Activated CD4-positive, alpha-beta memory T cell treated with anti-CD3 and anti-CD28 coated beads, Interleukin-2, amount 10 ng/mL, durations not matched to agents 7 days and 5 days (primary cell): ENCODE data around the gene PEPD. TPM values are rescaled to one million over a fixed set of nuclear protein-coding genes. Genes with fewer than 3 reads are reported as not detected.

ENCODE experiments used
- CTCF ChIA-PET: fragments of 350-600 bp; sonication (Branson Sonifier 250); formaldehyde crosslinking; loops from one replicate; lab custom pipeline; 2021; ENCODE audit warnings: antibody characterized with exemption, inconsistent platforms; lab: Charles Lee
- POLR2A ChIA-PET: fragments of 350-600 bp; sonication (Branson Sonifier 250); formaldehyde crosslinking; loops from one replicate; lab custom pipeline; 2021; ENCODE audit warnings: antibody characterized with exemption; lab: Charles Lee
- DNase-seq: peaks from one replicate; pipeline ENCODE4 v3.0.0-alpha.2; 2020
- H3K27ac Mint-ChIP-seq: one replicate; pipeline ENCODE4 v1.8.0; 2021; ENCODE audit warnings: mild to moderate bottlenecking, mixed read lengths
- H3K27me3 Mint-ChIP-seq: one replicate; pipeline ENCODE4 v1.8.0; 2021; ENCODE audit warnings: mixed read lengths
- H3K36me3 Mint-ChIP-seq: one replicate; pipeline ENCODE4 v1.8.0; 2021; ENCODE audit warnings: low read depth, mixed read lengths
- H3K4me1 Mint-ChIP-seq: one replicate; pipeline ENCODE4 v1.8.0; 2021; ENCODE audit warnings: mixed read lengths
- H3K4me3 Mint-ChIP-seq: one replicate; pipeline ENCODE4 v1.8.0; 2021; ENCODE audit warnings: mild to moderate bottlenecking, mixed read lengths
- H3K9me3 Mint-ChIP-seq: one replicate; pipeline ENCODE4 v1.8.0; 2021; ENCODE audit warnings: mixed read lengths
- total RNA-seq, 2 experiments: library from RNA; stranded (reverse); gene quantifications; one replicate each; pipeline ENCODE4 v1.2.3, GENCODE V29; 2021

Gene PEPD
- total RNA-seq, 2 experiments from 2014 or later = 33.3 to 36.6 TPM

- Mint-ChIP-seq H3K27me3 (no peaks in the 10 kb centered on the region), H3K36me3 (no peaks in the 10 kb centered on the region), H3K9me3 (no peaks in the 10 kb centered on the region), H3K27ac (no peak overlapping the region), H3K4me1 (no peaks in the 10 kb centered on the region), H3K4me3 (no peak overlapping the region)
- ChIA-PET POLR2A (interaction anchor here (0.9 kb wide), 1 partner anchor 96 kb away, joined by 3 read pairs; the partner anchor contains the start of gene CEBPA), CTCF (interaction anchor here (0.8 to 1.3 kb wide), 2 partner anchors 8 to 24 kb away, joined by 3 read pairs; no protein-coding TSS in a partner anchor)
- DNase-seq = no peak
Measured at GRCh38 chr19:33398361-33399060, 123.1 kb downstream of the PEPD start.

- H3K36me3 Mint-ChIP-seq = no peaks in the 10 kb centered on the region
- no peaks in the 10 kb centered on the region for H3K9me3 Mint-ChIP-seq
- H3K4me3 Mint-ChIP-seq = no peak overlapping the region
- no peak overlapping the region for H3K27ac Mint-ChIP-seq
- no peaks in the 10 kb centered on the region for H3K4me1 Mint-ChIP-seq
- H3K27me3 Mint-ChIP-seq = no peaks in the 10 kb centered on the region
- ChIA-PET CTCF (interaction anchor here (0.8 to 1.3 kb wide), 2 partner anchors 9 to 23 kb away, joined by 3 read pairs; no protein-coding TSS in a partner anchor), POLR2A (interaction anchor here (0.9 kb wide), 1 partner anchor 95 kb away, joined by 3 read pairs; the partner anchor contains the start of gene CEBPA)
- DNase-seq = no peak
Measured at GRCh38 chr19:33397536-33398360, 123.8 kb downstream of the PEPD start.

- CTCF ChIA-PET = interaction anchor here (1.6 kb wide), 1 partner anchor 10 kb away, joined by 5 read pairs; no protein-coding TSS in a partner anchor
Measured at GRCh38 chr19:33396701-33397535, 124.7 kb downstream of the PEPD start.

GRCh38 chr19:33395561-33396550 is 125.7 kb downstream of the PEPD start:
- Mint-ChIP-seq H3K27me3 (no peaks in the 10 kb centered on the region), H3K4me1 (no peaks in the 10 kb centered on the region), H3K36me3 (no peaks in the 10 kb centered on the region), H3K4me3 (no peak overlapping the region), H3K9me3 (no peaks in the 10 kb centered on the region), H3K27ac (no peak overlapping the region)
- no peak for DNase-seq
- POLR2A ChIA-PET = no interaction called here
- CTCF ChIA-PET = interaction anchor here (1.6 kb wide), 1 partner anchor 11 kb away, joined by 5 read pairs; no protein-coding TSS in a partner anchor

More at GRCh38 chr19:33396701-33397535, 124.7 kb downstream of the PEPD start:
- no peak overlapping the region for H3K4me3 Mint-ChIP-seq
- no peak overlapping the region for H3K27ac Mint-ChIP-seq
- H3K27me3 Mint-ChIP-seq = no peaks in the 10 kb centered on the region
- POLR2A ChIA-PET = no interaction called here
- H3K4me1 Mint-ChIP-seq = no peaks in the 10 kb centered on the region
- H3K36me3 Mint-ChIP-seq = no peaks in the 10 kb centered on the region
- no peaks in the 10 kb centered on the region for H3K9me3 Mint-ChIP-seq
- DNase-seq = no peak

- CTCF ChIA-PET = interaction anchor here (1.6 kb wide), 1 partner anchor 12 kb away, joined by 5 read pairs; no protein-coding TSS in a partner anchor
- Mint-ChIP-seq H3K27me3 (no peaks in the 10 kb centered on the region), H3K9me3 (no peaks in the 10 kb centered on the region), H3K4me1 (no peaks in the 10 kb centered on the region), H3K27ac (no peak overlapping the region), H3K36me3 (no peaks in the 10 kb centered on the region), H3K4me3 (no peak overlapping the region)
- no peak for DNase-seq
- POLR2A ChIA-PET = interaction anchor here (1.0 kb wide), 1 partner anchor 21 kb away, joined by 3 read pairs; no protein-coding TSS in a partner anchor
Measured at GRCh38 chr19:33394723-33395560, 126.6 kb downstream of the PEPD start.

- CTCF ChIA-PET = no interaction called here
- H3K4me1 Mint-ChIP-seq = no peaks in the 10 kb centered on the region
- no peaks in the 10 kb centered on the region for H3K27me3 Mint-ChIP-seq
- POLR2A ChIA-PET = interaction anchor here (1.0 kb wide), 1 partner anchor 20 kb away, joined by 3 read pairs; no protein-coding TSS in a partner anchor
- no peak for DNase-seq
- H3K27ac Mint-ChIP-seq = no peak overlapping the region
- no peaks in the 10 kb centered on the region for H3K9me3 Mint-ChIP-seq
- H3K4me3 Mint-ChIP-seq = no peak overlapping the region
- H3K36me3 Mint-ChIP-seq = no peaks in the 10 kb centered on the region
Measured at GRCh38 chr19:33394006-33394722, 127.4 kb downstream of the PEPD start.

- no peaks in the 10 kb centered on the region for H3K36me3 Mint-ChIP-seq
- no peak overlapping the region for H3K4me3 Mint-ChIP-seq
- H3K9me3 Mint-ChIP-seq = no peaks in the 10 kb centered on the region
- DNase-seq = no peak
- H3K27me3 Mint-ChIP-seq = no peaks in the 10 kb centered on the region
- ChIA-PET CTCF (no interaction called here), POLR2A (interaction anchor here (1.0 kb wide), 1 partner anchor 19 kb away, joined by 3 read pairs; no protein-coding TSS in a partner anchor)
- H3K4me1 Mint-ChIP-seq = no peaks in the 10 kb centered on the region
- no peak overlapping the region for H3K27ac Mint-ChIP-seq
Measured at GRCh38 chr19:33393286-33394005, 128.1 kb downstream of the PEPD start.

GRCh38 chr19:33392341-33393285 is 129.0 kb downstream of the PEPD start:
- Mint-ChIP-seq H3K27ac (no peak overlapping the region), H3K27me3 (no peaks in the 10 kb centered on the region), H3K4me3 (no peak overlapping the region), H3K36me3 (no peaks in the 10 kb centered on the region), H3K9me3 (no peaks in the 10 kb centered on the region), H3K4me1 (no peaks in the 10 kb centered on the region)
- ChIA-PET CTCF (interaction anchor here (1.3 kb wide), 1 partner anchor 14 kb away, joined by 3 read pairs; no protein-coding TSS in a partner anchor), POLR2A (no interaction called here)
- DNase-seq = no peak

GRCh38 chr19:33391631-33392249 is 129.9 kb downstream of the PEPD start:
- DNase-seq = no peak
- H3K27me3 Mint-ChIP-seq = no peaks in the 10 kb centered on the region
- no peak overlapping the region for H3K27ac Mint-ChIP-seq
- ChIA-PET CTCF (interaction anchor here (1.3 kb wide), 1 partner anchor 15 kb away, joined by 3 read pairs; no protein-coding TSS in a partner anchor), POLR2A (no interaction called here)
- H3K4me1 Mint-ChIP-seq = no peaks in the 10 kb centered on the region
- no peaks in the 10 kb centered on the region for H3K9me3 Mint-ChIP-seq
- H3K4me3 Mint-ChIP-seq = no peak overlapping the region
- H3K36me3 Mint-ChIP-seq = no peaks in the 10 kb centered on the region
